HG03565 (cell line): Measurements from ENCODE around the gene BLNK.
A peak's percentile ranks its signal among the peaks of the same experiment; 100 is the strongest.

Experiments
- ATAC-seq: cut with Tn5 transposase; IDR thresholded peaks from one replicate; pipeline ENCODE4 v1.9.1; 2021; ENCODE audit warnings: mild to moderate bottlenecking, moderate library complexity; ENCODE audit not compliant: unreplicated experiment

The BLNK gene

DNA sequence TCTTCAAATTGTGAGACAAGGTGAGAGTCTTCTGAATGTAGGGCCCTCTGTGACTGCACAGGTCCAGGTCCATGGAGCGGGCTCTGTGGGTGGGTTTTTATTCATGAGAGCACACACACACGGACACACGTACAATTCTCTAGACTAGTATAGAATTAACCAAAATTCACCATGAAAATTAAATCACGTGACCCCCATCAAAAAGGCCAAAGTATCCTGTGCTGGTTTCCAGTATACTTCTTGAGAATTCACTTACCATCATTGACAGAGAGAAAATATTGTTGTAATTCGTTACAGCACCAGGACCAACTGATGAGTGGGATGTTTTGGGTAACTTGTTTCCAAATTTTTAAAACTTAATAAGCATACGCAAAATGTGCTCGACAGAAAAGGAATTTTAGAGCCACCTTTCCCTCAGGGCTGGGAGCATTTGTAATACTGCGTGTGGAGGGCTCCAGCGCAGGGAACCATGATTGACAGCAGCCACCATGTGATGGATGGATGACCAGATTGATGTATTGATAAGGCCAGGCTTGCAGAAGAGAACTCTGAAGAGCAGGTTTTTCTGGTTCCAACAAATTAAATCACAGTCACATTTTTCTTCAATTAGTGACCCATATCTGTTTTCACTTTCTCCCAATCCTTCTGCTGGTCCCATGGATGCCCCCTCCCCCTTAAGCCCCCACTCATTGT, 18.0 kb upstream of the BLNK start:
- ATAC-seq: no peak

DNA sequence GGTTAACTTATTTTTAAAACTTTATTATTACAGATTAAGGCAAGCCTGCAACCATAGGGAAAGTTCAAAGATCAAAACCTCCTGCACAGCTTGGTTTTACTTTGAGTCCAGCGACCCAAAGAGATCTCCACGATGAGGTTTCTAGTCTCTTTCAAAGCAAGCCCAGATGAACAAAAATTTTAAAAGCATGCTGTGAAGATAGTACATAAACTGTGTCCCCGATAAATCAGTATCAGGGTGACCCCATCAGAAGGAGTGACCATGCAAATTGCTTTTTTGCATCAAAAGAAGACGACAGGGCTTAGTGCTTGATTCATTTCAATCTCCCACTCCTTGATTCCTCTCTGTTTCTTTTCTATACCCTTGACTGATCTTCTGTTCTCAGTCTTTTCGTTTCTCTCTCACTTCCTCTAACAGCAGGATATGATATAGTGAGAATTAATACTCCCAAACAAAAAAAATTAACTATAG, 16.8 kb upstream of the BLNK start:
- peak; percentile 69 for ATAC-seq

GRCh38 chr10:96287392-96288105, 16.2 kb upstream of the BLNK start:
- peak; percentile 44 for ATAC-seq

GRCh38 chr10:96285331-96285752, 14.0 kb upstream of the BLNK start:
- ATAC-seq: no peak

DNA sequence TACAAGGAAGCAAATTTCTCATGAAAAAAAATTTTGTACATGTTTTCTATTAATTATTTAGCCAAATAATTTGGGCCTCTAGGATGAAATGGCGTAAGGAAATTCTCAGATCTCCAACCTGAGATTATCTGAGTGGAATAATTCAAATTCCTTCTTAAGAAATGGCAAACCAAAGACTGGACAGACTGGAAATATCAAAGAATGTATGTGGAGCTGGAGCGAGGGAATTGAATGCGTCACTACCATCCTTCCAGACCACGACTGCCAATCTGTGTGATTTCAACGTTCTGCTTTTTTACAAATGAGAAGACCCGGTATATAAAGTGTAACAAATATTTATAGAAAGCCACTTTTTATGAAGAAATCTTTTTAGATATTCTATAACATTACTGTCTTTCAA, 12.4 kb upstream of the BLNK start:
- no peak for ATAC-seq

DNA sequence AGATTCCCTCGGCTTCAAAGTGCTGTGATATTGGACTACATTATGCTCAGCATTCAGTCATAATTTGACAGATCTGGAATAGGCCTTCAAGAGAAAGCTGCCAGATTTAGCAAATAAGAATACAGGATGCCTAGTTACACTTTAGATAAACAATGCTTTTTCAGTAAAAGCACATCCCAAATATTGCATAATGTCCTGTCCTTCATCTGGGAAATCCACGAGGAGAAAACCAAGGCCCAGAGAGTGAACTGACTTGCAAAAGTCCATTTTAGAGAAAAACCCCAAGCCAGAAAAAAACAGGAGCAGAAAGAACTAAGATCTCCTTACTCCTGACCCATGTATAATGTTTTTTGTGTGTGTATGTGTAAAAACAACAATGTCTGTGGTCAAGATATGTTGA, 12.0 kb upstream of the BLNK start:
- no peak for ATAC-seq

- ATAC-seq: no peak
These were observed 10.2 kb upstream of the BLNK start for GRCh38 chr10:96281444-96282029.

GRCh38 chr10:96280859-96281258, 9.5 kb upstream of the BLNK start:
- ATAC-seq: no peak

DNA sequence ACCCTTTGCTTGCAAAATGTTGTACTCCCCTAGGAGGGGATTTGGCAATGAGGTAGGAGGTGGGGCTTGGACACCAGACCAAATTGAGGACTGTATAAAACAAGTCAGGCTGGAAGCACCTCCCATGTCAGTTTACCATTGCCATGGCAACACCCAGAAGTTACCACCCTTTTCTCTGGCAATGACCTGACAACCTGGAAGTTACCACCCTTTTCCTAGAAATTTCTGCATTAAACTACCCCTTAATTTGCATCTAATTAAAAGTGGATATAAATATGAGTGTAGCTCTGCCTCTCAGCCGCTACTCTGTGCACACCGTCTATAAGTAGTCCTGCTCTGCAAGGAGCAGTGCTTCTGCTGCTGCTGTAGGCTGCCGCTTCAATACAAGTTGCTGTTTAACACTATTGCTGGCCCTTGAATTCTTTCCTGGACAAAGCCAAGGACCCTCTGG, 7.8 kb upstream of the BLNK start:
- ATAC-seq: no peak

- ATAC-seq: no peak
These were observed 5.5 kb upstream of the BLNK start for GRCh38 chr10:96276831-96277230.

DNA sequence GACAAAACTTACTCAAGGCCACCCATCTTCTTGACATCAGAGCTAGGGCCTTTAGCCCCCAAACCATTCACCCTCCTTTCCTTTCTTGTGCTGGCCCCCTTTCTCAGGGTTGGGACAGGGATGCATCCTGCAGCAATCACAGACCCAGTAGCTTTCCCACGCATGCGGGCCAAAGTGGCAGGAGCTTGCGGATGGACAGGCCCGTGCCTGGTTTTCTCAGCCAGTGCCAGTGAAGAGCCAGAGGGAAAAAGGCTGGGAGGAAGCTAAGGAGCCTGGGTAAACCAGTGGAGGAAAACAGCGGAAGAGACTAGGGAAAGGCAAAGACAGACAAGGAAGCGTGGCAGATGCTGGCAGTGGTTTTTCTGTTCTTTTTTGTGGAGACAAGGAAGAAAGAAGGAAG, 5.1 kb upstream of the BLNK start:
- ATAC-seq: no peak

DNA sequence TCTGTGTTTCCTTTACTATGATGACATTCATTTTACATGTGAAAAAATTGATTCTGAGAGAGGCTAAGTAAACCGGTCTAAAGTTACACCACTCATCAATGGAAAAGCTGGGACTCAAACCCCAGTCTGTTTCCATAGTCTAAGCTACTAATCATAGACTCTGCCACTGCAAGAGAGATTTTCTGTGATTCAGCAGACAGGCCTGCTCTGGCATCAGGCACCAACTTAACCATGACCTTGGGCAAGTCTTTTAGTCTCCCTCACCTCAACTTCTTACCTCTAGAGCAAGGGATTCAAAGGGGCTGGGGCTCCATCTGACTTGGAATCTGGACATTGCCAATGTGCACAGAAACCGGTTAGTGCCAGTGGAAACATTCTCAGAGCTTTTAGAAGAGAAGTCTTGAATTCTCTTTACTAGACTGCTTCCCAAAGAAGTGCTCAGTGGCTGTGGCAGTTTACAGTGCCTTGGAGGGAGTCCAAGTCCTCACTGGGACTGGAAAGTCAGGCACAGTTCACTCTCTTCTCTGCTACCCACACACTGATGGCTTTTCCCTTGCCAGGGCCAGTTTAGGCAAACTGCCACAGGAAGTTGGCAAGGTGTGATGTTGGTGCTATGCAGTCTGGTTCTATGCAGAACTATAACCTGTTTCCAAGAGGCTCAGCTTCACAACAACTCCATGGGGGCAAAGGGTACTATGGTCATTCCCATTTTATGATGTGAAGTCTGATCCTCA, 4.5 kb upstream of the BLNK start:
- no peak for ATAC-seq

GRCh38 chr10:96272316-96273280, 1.2 kb upstream of the BLNK start:
- no peak for ATAC-seq

DNA sequence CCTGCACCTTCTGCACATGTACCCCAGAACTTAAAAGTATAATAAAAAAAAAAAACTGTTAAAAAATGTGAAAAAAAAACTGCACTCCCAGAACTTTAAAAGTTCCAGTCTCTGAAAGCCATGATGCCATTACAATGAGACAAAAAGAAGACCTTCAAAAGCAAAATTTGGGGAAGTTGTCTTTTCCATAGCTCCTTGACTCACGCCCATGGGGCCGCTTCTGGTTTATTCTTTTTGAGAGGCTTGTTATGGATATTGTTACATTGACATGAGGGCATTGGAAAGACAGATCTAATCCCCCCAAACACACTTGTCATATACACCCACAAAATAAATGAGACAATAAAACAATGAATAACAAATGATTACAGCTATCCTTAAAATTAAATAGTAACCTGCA, 798 bp downstream of the BLNK start:
- ATAC-seq: no peak

GRCh38 chr10:96269438-96270300, 1.7 kb downstream of the BLNK start:
- ATAC-seq: no peak

GRCh38 chr10:96268341-96268909, 2.9 kb downstream of the BLNK start:
- no peak for ATAC-seq

GRCh38 chr10:96267234-96267705, 4.1 kb downstream of the BLNK start:
- ATAC-seq: no peak

DNA sequence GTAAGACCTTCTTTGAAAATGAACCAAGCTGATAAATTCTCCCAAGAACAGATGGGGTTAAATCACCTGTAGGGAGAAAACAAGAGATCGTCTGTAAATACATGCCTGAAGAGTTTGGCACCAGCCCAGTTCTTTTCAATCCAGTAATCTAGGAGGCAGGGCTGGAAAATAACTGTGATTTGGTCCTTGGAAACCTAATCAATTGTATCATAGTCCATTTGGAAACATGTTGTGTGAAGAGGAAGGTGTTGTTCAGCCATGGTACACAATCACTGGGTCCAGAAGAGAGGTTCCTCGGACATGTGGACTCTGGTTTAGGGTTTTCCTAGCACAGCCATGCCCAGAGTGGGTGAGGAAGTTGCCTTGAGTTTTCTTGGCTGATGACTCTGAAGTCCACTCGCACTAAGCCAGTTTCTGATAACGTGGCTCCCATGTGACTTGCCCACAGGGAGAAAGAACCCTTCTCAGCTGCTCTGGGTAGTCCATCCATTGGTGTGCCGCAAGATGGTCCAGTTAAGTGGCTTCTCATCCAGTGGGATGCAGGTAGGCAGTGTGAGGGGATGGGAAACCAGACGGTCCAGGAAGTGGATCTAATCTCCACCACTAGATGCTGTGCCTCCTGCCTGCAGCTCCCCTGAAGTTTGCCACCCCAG, 5.1 kb downstream of the BLNK start:
- ATAC-seq: no peak
